Endothelial cell of umbilical vein (primary cell): ENCODE data around the gene CACNA2D2. TPM values are rescaled to one million over a fixed set of nuclear protein-coding genes. Genes with fewer than 3 reads are reported as not detected.

Source experiments
- BruUV-seq: library from RNA; stranded (reverse); fragments of 400-500 nt; replicated peaks from 2 replicates; lab custom pipeline; 2021; lab: Mats Ljungman, UMichigan
- CTCF ChIA-PET: fragments of 300-600, 350-600 bp; sonication (Branson Sonifier 250); formaldehyde crosslinking; loops from one replicate; lab custom pipeline; 2021; ENCODE audit warnings: antibody characterized with exemption, inconsistent platforms; lab: Charles Lee
- POLR2A ChIA-PET: fragments of 300-600, 350-600 bp; sonication (Branson Sonifier 250); formaldehyde crosslinking; loops from one replicate; lab custom pipeline; 2021; ENCODE audit warnings: antibody characterized with exemption, inconsistent platforms; lab: Charles Lee
- DNase-seq: peaks from one replicate; pipeline ENCODE4 v3.0.0-alpha.2; 2011; ENCODE audit warnings: low read depth, low spot score
- FAIRE-seq: peaks from 2 replicates; lab custom pipeline; 2011; peaks lifted over from hg19 to GRCh38; lab: Jason Lieb, UNC
- H2AFZ ChIP-seq: 2 replicates; pipeline ENCODE4 v1.6.0; 2012; ENCODE audit warnings: low read depth, low read length, control low read depth, inconsistent platforms
- H3K27ac ChIP-seq: 2 replicates; pipeline ENCODE4 v1.5.1; 2011; ENCODE audit warnings: low read depth, mild to moderate bottlenecking, control low read depth, low read length, moderate library complexity; ENCODE audit not compliant: insufficient read depth
- H3K27me3 ChIP-seq, 2 experiments: 2 replicates each; pipeline versions ENCODE4 v1.6.0 to v1.6.1; 2011; ENCODE audit warnings: low read length in 2 of 2, mixed read lengths in 1 of 2; ENCODE audit not compliant: control insufficient read depth in 2 of 2, insufficient read depth in 2 of 2
- H3K36me3 ChIP-seq, 2 experiments: 2 replicates in 1 of 2; 3 replicates in 1 of 2; pipeline ENCODE4 v1.5.1; 2011; ENCODE audit warnings: low read length in 2 of 2, mild to moderate bottlenecking in 1 of 2, moderate library complexity in 1 of 2; ENCODE audit not compliant: control insufficient read depth in 2 of 2, insufficient read depth in 2 of 2; ENCODE audit errors: extremely low read depth in 1 of 2
- H3K4me1 ChIP-seq: 3 replicates; pipeline ENCODE4 v1.5.1; 2011; ENCODE audit warnings: mild to moderate bottlenecking, low read length; ENCODE audit not compliant: control insufficient read depth, insufficient read depth; ENCODE audit errors: extremely low read depth
- H3K4me2 ChIP-seq: 2 replicates; pipeline ENCODE4 v1.6.1; 2011; ENCODE audit warnings: low read length, control low read depth, mixed read lengths; ENCODE audit not compliant: insufficient read depth
- H3K4me3 ChIP-seq, 3 experiments: fragments of 200-600 bp in 1 of 3; sonication (generic), shearing (Covaris generic) in 1 of 3; replicated peaks in 1 of 3; 2 replicates each; pipeline ENCODE4 v1.5.1; 2011 to 2016; ENCODE audit warnings: control low read depth in 3 of 3, low read length in 3 of 3, mild to moderate bottlenecking in 2 of 3, inconsistent platforms in 1 of 3, low read depth in 1 of 3, moderate library complexity in 1 of 3; ENCODE audit not compliant: insufficient read depth in 1 of 3
- H3K79me2 ChIP-seq: 2 replicates; pipeline ENCODE4 v1.6.0; 2012; ENCODE audit warnings: low read length, inconsistent platforms; ENCODE audit not compliant: control insufficient read depth, insufficient read depth
- H3K9ac ChIP-seq: replicated peaks from 2 replicates; pipeline ENCODE3; 2011; ENCODE audit warnings: low read length, control low read depth; ENCODE audit not compliant: insufficient read depth; ENCODE audit errors: extremely low read depth
- H3K9me1 ChIP-seq: replicated peaks from 3 replicates; pipeline ENCODE4 v1.6.0; 2011; ENCODE audit warnings: mild to moderate bottlenecking, low read length; ENCODE audit not compliant: control insufficient read depth, insufficient read depth; ENCODE audit errors: extremely low read depth
- H3K9me3 ChIP-seq: replicated peaks from 2 replicates; pipeline ENCODE4 v1.5.1; 2012; ENCODE audit warnings: low read length, inconsistent platforms; ENCODE audit not compliant: control insufficient read depth, insufficient read depth
- H4K20me1 ChIP-seq: replicated peaks from 2 replicates; pipeline ENCODE3; 2011; ENCODE audit warnings: mild to moderate bottlenecking, low read length; ENCODE audit not compliant: control insufficient read depth, insufficient read depth; ENCODE audit errors: extremely low read depth
- EZH2 ChIP-seq: IDR thresholded peaks from 2 replicates; pipeline ENCODE4 v1.6.1; 2012; ENCODE audit warnings: borderline replicate concordance, low read depth, mild to moderate bottlenecking, moderate library complexity, low read length, inconsistent platforms; ENCODE audit not compliant: severe bottlenecking
- FOS ChIP-seq: IDR thresholded peaks from 2 replicates; pipeline ENCODE4 v1.6.1; 2011; ENCODE audit warnings: mild to moderate bottlenecking, low read length, moderate library complexity, borderline replicate concordance; ENCODE audit not compliant: insufficient read depth
- GATA2 ChIP-seq: IDR thresholded peaks from 2 replicates; pipeline ENCODE4 v1.7.0; 2011; ENCODE audit warnings: low read depth, mild to moderate bottlenecking, moderate library complexity, mixed read lengths, low read length; ENCODE audit not compliant: insufficient read length, insufficient read depth
- JUN ChIP-seq: IDR thresholded peaks from 2 replicates; pipeline ENCODE4 v1.6.1; 2011; ENCODE audit warnings: borderline replicate concordance, low read depth; ENCODE audit not compliant: insufficient read length, insufficient read depth
- MYC ChIP-seq: IDR thresholded peaks from one replicate; pipeline ENCODE4 v1.6.1; 2011; ENCODE audit warnings: mild to moderate bottlenecking, low read depth, low read length
- POLR2A ChIP-seq: IDR thresholded peaks from 2 replicates; pipeline ENCODE4 v1.6.1; 2012; ENCODE audit warnings: low read depth, mild to moderate bottlenecking, control low read depth, low read length
- POLR2AphosphoS5 ChIP-seq: IDR thresholded peaks from 2 replicates; pipeline ENCODE4 v1.6.1; 2012; ENCODE audit warnings: low read depth, mild to moderate bottlenecking, control low read depth, low read length, moderate library complexity; ENCODE audit not compliant: insufficient read depth
- dilution Hi-C: fragments of 300-500 bp; cut with MboI; formaldehyde crosslinking; loops from one replicate; pipeline ENCODE4 v1.15.0; 2019; ENCODE audit warnings: low sequenced_read_pairs; ENCODE audit not compliant: extremely low pct_ligation_motif_present
- intact Hi-C: fragments of 100-400 bp; cut with micrococcal nuclease; formaldehyde crosslinking; loops from one replicate; pipeline ENCODE4 v1.10.0; 2022
- polyA plus RNA-seq, 4 experiments: library from polyadenylated mRNA; depleted of rRNA in 3 of 4; stranded (reverse) in 3 of 4; unstranded in 1 of 4; fragments of >200 nt; gene quantifications; 2 replicates each; pipeline versions ENCODE4 v1.2.1 to v1.2.3, GENCODE V29; 2011 to 2012; ENCODE audit warnings: missing spikeins in 1 of 4
- total RNA-seq: library from RNA; stranded (reverse); gene quantifications from 2 replicates; pipeline ENCODE4 v1.2.3, GENCODE V29; 2021
- TF ChIP-seq, protein P1 (sequence below), 2 donors: IDR thresholded peaks; 1 replicate in 1 of 2; 2 replicates in 1 of 2; pipeline ENCODE4 v1.5.1; 2011; ENCODE audit warnings: low read length in 2 of 2, mild to moderate bottlenecking in 2 of 2, moderate library complexity in 2 of 2, control low read depth in 1 of 2, inconsistent platforms in 1 of 2, low read depth in 1 of 2; ENCODE audit not compliant: insufficient read depth in 1 of 2; ENCODE audit errors: extremely low read depth in 1 of 2
- TF ChIP-seq, protein P2 (sequence below): IDR thresholded peaks from 2 replicates; pipeline ENCODE4 v1.6.1; 2011; ENCODE audit not compliant: insufficient read depth, insufficient read length

CACNA2D2 gene
- total and polyA plus RNA-seq, 2 donors (not counting 3 experiments of a cell fraction or from before 2014, with no cell fraction given) = 0.15 TPM; not detected in 1

DNA sequence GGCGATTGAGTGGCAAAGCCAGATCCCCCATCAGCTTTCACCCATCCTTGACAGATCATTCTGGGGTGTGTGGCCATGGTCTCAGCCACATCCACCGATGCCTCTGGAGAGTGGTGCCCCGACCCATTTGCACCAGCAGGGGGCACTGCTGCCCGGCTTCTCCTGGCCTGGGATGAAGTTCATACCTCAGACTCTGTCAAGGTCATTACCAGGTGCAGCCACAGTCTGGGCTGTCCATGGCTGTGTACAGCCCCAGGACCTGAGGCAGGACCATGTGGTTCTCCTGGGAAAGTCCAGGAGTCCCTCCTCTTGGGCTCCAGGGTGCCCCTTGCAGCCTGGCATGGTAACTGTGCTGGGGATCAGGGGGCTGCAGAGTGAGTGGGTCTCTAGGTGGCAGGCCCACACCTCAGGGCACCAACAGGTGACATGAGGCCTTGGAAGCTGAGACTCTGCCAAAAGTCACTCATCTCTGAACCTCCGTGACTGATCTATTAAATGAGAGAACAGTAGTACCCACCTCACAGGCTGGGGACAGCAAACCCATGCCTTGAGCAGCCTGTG lies 67.2 kb downstream of the CACNA2D2 start:
- CTCF ChIA-PET = interaction anchor here (0.6 to 3.9 kb wide), 10 partner anchors 10 to 1152 kb away, joined by 3 to 67 read pairs (median 6); no protein-coding TSS in a partner anchor
- no peak overlapping the region for H2AFZ ChIP-seq
- H3K9me1 ChIP-seq = no peaks in the 10 kb centered on the region
- H3K27me3 ChIP-seq = no peaks in the 10 kb centered on the region
- H3K36me3 ChIP-seq = no peaks in the 10 kb centered on the region
- H3K27ac ChIP-seq = no peak overlapping the region
- H3K4me3 ChIP-seq = no peak overlapping the region
- no peak overlapping the region for H3K4me2 ChIP-seq
- H3K4me1 ChIP-seq = no peaks in the 10 kb centered on the region
- H3K9me3 ChIP-seq = no peaks in the 10 kb centered on the region
- dilution Hi-C loops = no loop called here
- H4K20me1 ChIP-seq = no peaks in the 10 kb centered on the region
- peak; percentile 68 for FAIRE-seq
- H3K9ac ChIP-seq = no peak overlapping the region
- BruUV-seq = no TSS peak
- DNase-seq = peak; percentile 42
- TF ChIP-seq, protein P1, sequence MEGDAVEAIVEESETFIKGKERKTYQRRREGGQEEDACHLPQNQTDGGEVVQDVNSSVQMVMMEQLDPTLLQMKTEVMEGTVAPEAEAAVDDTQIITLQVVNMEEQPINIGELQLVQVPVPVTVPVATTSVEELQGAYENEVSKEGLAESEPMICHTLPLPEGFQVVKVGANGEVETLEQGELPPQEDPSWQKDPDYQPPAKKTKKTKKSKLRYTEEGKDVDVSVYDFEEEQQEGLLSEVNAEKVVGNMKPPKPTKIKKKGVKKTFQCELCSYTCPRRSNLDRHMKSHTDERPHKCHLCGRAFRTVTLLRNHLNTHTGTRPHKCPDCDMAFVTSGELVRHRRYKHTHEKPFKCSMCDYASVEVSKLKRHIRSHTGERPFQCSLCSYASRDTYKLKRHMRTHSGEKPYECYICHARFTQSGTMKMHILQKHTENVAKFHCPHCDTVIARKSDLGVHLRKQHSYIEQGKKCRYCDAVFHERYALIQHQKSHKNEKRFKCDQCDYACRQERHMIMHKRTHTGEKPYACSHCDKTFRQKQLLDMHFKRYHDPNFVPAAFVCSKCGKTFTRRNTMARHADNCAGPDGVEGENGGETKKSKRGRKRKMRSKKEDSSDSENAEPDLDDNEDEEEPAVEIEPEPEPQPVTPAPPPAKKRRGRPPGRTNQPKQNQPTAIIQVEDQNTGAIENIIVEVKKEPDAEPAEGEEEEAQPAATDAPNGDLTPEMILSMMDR (IDR thresholded peaks at IDR 0.05; ENCODE audit: extremely low read depth in 1 of 2, insufficient read depth in 1 of 2, low read depth in 1 of 2, low read length in 2 of 2) = peak; percentile 80 to 89
- no peak for TF ChIP-seq FOS
- POLR2A ChIA-PET = no interaction called here
- intact Hi-C loops = loop anchor here (1.0 to 5.0 kb wide), 4 partner anchors 89 to 178 kb away; partner anchors contain the start of gene ZMYND10
- no peaks in the 10 kb centered on the region for H3K79me2 ChIP-seq

DNA sequence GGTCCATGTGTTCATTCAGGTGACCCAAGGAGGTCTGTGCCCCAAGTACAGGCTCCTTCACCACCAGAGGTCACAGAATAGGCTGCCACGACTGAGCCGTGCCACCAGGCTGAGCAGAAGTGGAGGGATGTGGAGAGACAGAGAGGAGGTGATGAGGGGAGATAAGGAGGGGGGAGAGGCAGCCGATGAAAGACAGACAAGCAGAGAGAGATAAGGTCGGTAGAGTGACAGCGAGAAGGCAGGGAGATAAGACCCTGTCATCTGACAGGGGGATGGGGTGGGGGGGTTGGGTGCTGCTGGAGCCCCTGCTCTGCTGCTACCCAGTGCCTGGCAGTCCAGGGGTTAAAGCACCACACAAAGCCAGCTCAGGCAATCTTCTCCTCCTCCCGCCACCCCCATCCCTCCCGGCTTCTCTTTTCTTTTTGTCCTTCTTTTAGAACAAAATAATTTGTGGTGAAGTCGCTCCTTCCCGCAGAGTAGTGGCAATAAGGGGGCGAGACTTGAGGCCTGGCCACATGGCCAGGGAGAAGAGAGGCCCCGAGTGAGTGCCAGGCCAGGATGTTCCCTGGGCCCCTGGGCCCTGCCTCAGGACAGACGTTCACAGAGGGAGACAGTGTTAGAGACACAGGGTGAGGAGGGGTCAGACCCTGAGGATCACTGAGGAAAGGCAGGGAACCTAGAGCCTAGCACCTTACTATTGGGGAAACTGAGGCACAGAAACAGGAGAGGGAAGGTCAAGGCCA lies 67.9 kb downstream of the CACNA2D2 start:
- intact Hi-C loops = loop anchor here (1.0 to 5.0 kb wide), 4 partner anchors 88 to 179 kb away; partner anchors contain the start of gene ZMYND10
- no peak overlapping the region for H3K27ac ChIP-seq

More for the DNA sequence above, 67.9 kb downstream of the CACNA2D2 start:
- no TSS peak for BruUV-seq
- TF ChIP-seq GATA2 (no peak), FOS (no peak), POLR2AphosphoS5 (no peak), JUN (no peak), EZH2 (no peak), MYC (no peak), POLR2A (no peak)
- TF ChIP-seq, protein P1 (IDR thresholded peaks at IDR 0.05; ENCODE audit: extremely low read depth in 1 of 2, insufficient read depth in 1 of 2, low read depth in 1 of 2, low read length in 2 of 2) = no peak
- TF ChIP-seq, protein P2, sequence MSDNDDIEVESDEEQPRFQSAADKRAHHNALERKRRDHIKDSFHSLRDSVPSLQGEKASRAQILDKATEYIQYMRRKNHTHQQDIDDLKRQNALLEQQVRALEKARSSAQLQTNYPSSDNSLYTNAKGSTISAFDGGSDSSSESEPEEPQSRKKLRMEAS = no peak
- H3K4me2 ChIP-seq = no peak overlapping the region
- POLR2A ChIA-PET = no interaction called here
- H3K36me3 ChIP-seq = no peaks in the 10 kb centered on the region
- no peaks in the 10 kb centered on the region for H3K9me1 ChIP-seq
- no peak overlapping the region for H3K9ac ChIP-seq
- no peak overlapping the region for H2AFZ ChIP-seq
- CTCF ChIA-PET = interaction anchor here (1.0 to 3.9 kb wide), 2 partner anchors 9 to 107 kb away, joined by 3 to 27 read pairs; no protein-coding TSS in a partner anchor
- no peaks in the 10 kb centered on the region for H4K20me1 ChIP-seq
- H3K9me3 ChIP-seq = no peaks in the 10 kb centered on the region
- no peak overlapping the region for H3K4me3 ChIP-seq
- no peaks in the 10 kb centered on the region for H3K27me3 ChIP-seq
- FAIRE-seq = no peak
- DNase-seq = no peak
- no peaks in the 10 kb centered on the region for H3K4me1 ChIP-seq
- no peaks in the 10 kb centered on the region for H3K79me2 ChIP-seq
- dilution Hi-C loops = no loop called here
